VCaP (cell line): ENCODE data around the gene CAB39L.

ENCODE experiments used
- H3K27ac ChIP-seq: fragments of 450-650 bp; 2 replicates; pipeline ENCODE4 v1.5.1; 2017
- TF ChIP-seq, protein P1 (sequence below): fragments of 450-650 bp; conservative IDR thresholded peaks from 2 replicates; pipeline ENCODE4 v1.5.1; 2017; ENCODE audit warnings: mild to moderate bottlenecking, moderate library complexity

Gene CAB39L

DNA sequence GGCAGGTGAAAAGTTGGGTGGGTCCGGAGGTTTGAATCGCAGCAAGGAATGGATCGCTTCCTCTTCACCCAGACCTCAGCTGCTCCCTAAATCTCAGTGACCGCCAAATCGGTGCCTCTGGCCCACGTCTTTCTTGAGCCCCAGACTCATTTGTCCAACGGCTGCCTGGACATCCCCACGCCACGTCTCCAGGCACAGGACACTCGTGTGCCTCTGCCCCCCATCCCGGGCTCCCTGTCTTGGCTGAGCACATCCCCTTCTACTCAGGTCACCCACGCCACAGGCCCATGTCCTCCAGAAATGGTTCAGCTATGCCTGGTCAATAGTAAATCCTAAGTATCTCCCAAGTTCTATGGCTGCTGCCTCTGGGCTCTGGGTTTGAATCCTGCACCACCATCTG is 139.5 kb downstream of the CAB39L start:
- TF ChIP-seq, protein P1, sequence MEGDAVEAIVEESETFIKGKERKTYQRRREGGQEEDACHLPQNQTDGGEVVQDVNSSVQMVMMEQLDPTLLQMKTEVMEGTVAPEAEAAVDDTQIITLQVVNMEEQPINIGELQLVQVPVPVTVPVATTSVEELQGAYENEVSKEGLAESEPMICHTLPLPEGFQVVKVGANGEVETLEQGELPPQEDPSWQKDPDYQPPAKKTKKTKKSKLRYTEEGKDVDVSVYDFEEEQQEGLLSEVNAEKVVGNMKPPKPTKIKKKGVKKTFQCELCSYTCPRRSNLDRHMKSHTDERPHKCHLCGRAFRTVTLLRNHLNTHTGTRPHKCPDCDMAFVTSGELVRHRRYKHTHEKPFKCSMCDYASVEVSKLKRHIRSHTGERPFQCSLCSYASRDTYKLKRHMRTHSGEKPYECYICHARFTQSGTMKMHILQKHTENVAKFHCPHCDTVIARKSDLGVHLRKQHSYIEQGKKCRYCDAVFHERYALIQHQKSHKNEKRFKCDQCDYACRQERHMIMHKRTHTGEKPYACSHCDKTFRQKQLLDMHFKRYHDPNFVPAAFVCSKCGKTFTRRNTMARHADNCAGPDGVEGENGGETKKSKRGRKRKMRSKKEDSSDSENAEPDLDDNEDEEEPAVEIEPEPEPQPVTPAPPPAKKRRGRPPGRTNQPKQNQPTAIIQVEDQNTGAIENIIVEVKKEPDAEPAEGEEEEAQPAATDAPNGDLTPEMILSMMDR: no peak
- no peak overlapping the region; the same call in 1 of the 2 replicates for H3K27ac ChIP-seq

GRCh38 chr13:49303533-49304252 is 140.2 kb downstream of the CAB39L start:
- H3K27ac ChIP-seq: no peak overlapping the region
- TF ChIP-seq, protein P1: no peak

- H3K27ac ChIP-seq: peak overlapping the region; percentile 44; the same call in 1 of the 2 replicates
- TF ChIP-seq, protein P1: no peak
Measured at GRCh38 chr13:49302817-49303216, 141.0 kb downstream of the CAB39L start.

DNA sequence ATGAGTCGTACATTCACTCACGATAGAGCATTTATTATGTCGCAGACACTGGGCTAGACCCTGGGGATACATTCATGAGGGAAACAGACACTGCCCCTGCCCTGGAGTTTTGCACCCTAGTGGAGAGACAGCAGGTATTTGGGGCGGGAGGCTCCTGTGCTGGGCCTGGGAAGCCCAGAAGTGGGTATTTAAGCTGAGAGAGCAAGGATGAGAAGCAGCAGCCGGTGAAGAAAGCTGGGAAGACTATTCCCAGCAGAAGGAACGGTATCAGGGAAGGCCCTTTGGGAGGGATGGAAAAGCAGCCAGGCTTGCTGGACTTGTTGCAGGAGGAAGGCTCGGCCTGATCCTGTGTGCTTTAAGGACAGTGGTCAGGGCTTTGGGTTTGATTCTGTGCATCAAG is 141.6 kb downstream of the CAB39L start:
- TF ChIP-seq, protein P1: no peak
- H3K27ac ChIP-seq: peak overlapping the region; percentile 44; the same call in 1 of the 2 replicates

GRCh38 chr13:49300739-49301589 is 142.9 kb downstream of the CAB39L start:
- peak overlapping the region; percentile 44; the same call in 1 of the 2 replicates for H3K27ac ChIP-seq
- TF ChIP-seq, protein P1: peak; percentile 88

DNA sequence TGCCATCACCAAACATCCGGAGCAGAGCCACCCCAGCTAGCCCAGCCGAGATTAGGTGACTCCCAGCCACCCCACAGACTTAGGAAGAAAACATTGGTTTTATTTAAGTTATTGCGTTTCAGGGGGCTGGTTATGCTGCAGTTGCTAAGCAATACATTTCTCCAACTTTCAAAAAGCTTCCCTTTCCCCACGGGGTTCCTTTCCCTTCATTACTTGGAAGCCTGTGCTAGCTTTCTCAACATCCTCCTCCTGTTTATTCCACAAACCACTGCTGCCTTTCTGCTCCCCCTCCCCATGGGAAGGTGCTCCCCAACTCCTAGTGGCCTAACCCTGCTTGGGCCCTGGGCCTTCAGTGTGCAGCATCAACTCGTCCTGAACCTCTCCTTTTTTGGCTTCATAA is 143.6 kb downstream of the CAB39L start:
- TF ChIP-seq, protein P1: no peak
- no peak overlapping the region for H3K27ac ChIP-seq

- H3K27ac ChIP-seq: no peak overlapping the region
- TF ChIP-seq, protein P1: no peak
Measured at GRCh38 chr13:49298903-49299605, 144.8 kb downstream of the CAB39L start.
